ENCODE results near the gene UBASH3A.

UBASH3A gene

GRCh38 chr21:42427809-42428419 is 24.2 kb downstream of the UBASH3A start:
- TF ChIP-seq, protein P1, sequence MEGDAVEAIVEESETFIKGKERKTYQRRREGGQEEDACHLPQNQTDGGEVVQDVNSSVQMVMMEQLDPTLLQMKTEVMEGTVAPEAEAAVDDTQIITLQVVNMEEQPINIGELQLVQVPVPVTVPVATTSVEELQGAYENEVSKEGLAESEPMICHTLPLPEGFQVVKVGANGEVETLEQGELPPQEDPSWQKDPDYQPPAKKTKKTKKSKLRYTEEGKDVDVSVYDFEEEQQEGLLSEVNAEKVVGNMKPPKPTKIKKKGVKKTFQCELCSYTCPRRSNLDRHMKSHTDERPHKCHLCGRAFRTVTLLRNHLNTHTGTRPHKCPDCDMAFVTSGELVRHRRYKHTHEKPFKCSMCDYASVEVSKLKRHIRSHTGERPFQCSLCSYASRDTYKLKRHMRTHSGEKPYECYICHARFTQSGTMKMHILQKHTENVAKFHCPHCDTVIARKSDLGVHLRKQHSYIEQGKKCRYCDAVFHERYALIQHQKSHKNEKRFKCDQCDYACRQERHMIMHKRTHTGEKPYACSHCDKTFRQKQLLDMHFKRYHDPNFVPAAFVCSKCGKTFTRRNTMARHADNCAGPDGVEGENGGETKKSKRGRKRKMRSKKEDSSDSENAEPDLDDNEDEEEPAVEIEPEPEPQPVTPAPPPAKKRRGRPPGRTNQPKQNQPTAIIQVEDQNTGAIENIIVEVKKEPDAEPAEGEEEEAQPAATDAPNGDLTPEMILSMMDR (IDR thresholded peaks at IDR 0.05; ENCODE audit: borderline replicate concordance, insufficient read depth, low read depth, low read length), result no peak
- H3K4me3 ChIP-seq (ENCODE audit: low read depth, low read length), result no peak overlapping the region

DNA sequence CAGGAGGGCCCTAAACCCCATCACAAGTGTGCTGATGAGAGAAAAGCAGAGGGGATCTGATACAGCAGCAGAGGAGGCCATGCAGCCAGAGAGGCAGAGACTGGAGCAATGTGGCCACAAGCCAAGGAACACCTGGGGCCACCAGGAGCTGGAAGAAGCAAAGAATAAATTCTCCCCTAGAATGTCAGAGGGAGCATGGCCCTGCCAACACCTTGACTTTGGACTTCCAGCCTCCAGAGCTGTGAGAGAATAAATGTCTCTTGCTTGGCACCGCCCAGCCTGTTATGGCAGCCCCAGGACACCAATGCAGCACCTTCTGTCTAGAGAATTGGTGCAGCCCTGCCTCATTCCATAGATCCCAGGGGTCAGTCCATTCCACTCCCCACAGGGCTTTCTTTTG is 25.3 kb downstream of the UBASH3A start:
- TF ChIP-seq, protein P1 (IDR thresholded peaks at IDR 0.05; ENCODE audit: borderline replicate concordance, insufficient read depth, low read depth, low read length), result no peak
- no peak overlapping the region for H3K4me3 ChIP-seq (ENCODE audit: low read depth, low read length)

DNA sequence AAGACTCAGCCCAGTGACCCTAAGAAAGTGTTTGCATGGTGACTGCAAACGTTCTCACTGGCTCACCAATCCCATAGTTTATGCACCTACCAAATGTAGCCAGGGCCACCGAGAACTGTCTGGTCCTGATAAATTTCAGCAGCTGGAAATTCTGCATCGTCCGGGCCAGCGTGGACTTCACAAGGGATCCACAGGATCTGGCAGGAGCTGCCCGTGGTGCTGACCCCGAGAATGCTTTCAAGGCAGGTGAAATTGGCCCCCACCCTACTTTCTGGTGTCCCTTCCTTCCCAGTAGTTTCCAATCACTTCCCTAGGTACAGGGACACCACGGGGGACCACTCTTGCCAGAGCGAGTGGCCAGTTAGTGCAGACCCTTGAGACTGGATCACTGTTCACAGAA is 26.2 kb downstream of the UBASH3A start:
- TF ChIP-seq, protein P1 (IDR thresholded peaks at IDR 0.05; ENCODE audit: borderline replicate concordance, insufficient read depth, low read depth, low read length), result no peak
- no peak overlapping the region for H3K4me3 ChIP-seq (ENCODE audit: low read depth, low read length)

DNA sequence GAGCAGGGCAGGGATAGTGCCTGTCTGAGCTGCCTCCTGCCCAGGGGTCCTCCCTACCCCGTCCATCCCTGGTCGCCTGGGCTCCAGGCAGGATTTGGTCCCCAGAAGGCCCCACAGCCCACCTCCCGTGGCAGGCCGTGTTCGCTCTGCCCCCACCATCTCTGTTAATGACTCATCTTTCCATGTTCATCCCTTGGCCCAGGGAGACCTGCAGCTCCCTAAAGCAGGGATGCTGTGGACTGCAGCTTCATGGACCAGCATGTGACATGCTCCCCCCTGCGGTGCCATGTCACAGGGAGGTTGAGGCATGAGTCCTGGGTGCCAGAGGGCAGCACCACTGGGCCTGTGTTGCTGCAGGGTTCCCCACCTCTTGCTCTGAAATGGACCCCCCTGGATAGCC is 26.8 kb downstream of the UBASH3A start:
- H3K4me3 ChIP-seq (ENCODE audit: low read depth, low read length), result no peak overlapping the region
- TF ChIP-seq, protein P1 (IDR thresholded peaks at IDR 0.05; ENCODE audit: borderline replicate concordance, insufficient read depth, low read depth, low read length), result no peak

GRCh38 chr21:42431196-42431595 is 27.5 kb downstream of the UBASH3A start:
- no peak overlapping the region for H3K4me3 ChIP-seq (ENCODE audit: low read depth, low read length)
- TF ChIP-seq, protein P1 (IDR thresholded peaks at IDR 0.05; ENCODE audit: borderline replicate concordance, insufficient read depth, low read depth, low read length), result no peak

DNA sequence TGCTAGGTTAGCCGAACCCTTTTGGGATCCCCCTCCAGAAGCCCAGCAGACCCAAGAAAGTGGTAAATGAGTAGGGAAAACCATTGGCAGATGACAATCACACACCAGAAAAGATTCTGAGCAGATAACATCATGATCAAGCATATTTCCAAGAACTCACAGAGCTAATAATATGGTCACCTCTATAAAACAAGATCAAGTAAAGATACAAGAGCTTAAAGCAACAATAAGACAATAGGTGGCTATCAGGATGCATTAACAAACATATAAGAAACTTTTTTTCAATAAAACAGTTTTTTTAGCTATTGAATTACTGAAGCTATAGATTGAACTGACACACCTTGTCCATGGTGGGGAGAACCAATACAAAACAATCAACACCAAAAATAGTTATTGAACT is 29.0 kb downstream of the UBASH3A start:
- TF ChIP-seq, protein P1 (IDR thresholded peaks at IDR 0.05; ENCODE audit: borderline replicate concordance, insufficient read depth, low read depth, low read length), result no peak
- no peak overlapping the region for H3K4me3 ChIP-seq (ENCODE audit: low read depth, low read length)

- TF ChIP-seq, protein P1 (IDR thresholded peaks at IDR 0.05; ENCODE audit: borderline replicate concordance, insufficient read depth, low read depth, low read length), result no peak
- H3K4me3 ChIP-seq (ENCODE audit: low read depth, low read length), result no peak overlapping the region
Measured at GRCh38 chr21:42433946-42434551, 30.3 kb downstream of the UBASH3A start.
